Tibial nerve (tissue), 3 donors: Measurements from ENCODE around the gene MACF1.

Experiments
- CTCF ChIP-seq, 5 experiments: fragments of 200-600 bp in 3 of 5; fragments of 450-650 bp in 2 of 5; sonication (generic) in 3 of 5; IDR thresholded peaks; one replicate each; pipeline ENCODE4 v1.5.1; 2016 to 2019; ENCODE audit warnings: antibody characterized with exemption in 5 of 5, mild to moderate bottlenecking in 3 of 5, moderate library complexity in 2 of 5
- POLR2A ChIP-seq, 2 donors: fragments of 450-650 bp; IDR thresholded peaks; one replicate each; pipeline ENCODE4 v1.6.1; 2017; ENCODE audit warnings: antibody characterized with exemption in 2 of 2, mild to moderate bottlenecking in 2 of 2, moderate library complexity in 2 of 2

DNA sequence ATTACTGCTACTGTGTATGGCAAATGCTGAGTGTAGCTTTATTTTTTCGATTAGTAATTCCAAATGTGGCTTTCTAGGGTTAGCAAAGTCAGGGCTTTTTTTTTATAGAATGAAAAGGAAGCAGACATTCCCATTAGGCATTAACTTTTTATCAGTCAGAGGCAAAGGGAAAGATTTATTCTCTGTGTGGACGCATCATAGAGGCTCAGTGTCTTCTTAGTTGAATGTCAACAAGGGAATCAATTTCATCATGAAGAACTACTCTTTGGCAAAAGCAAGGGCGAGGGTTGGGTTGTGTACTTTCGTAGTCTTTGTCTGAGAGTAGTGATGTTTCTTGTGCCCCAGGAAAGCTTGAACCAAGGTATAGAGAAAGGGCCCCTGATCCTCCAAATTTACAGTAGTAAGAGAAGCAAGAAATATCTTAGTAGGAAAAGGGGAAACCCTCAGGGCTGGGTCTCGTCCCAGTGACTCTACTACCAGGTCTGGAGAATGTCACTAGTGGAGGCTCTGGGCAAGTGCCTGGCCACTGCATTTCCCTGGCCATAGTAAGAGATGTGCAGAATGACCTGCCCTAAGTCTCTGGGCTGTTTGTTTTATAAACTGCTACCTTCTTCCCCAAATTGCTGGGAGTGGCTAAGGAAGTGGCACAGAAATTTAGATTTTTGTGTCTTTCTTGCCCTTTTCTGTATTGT is 30.0 kb upstream of the MACF1 start:
- TF ChIP-seq CTCF (IDR thresholded peaks at IDR 0.05) (no peak), POLR2A (IDR thresholded peaks at IDR 0.05) (no peak)
